CMK (cell line): ENCODE results near the gene TRIM58.

Source experiments
- DNase-seq: peaks from one replicate; pipeline ENCODE4 v3.0.0-alpha.2; 2010; ENCODE audit warnings: low read depth

TRIM58 gene, protein sequence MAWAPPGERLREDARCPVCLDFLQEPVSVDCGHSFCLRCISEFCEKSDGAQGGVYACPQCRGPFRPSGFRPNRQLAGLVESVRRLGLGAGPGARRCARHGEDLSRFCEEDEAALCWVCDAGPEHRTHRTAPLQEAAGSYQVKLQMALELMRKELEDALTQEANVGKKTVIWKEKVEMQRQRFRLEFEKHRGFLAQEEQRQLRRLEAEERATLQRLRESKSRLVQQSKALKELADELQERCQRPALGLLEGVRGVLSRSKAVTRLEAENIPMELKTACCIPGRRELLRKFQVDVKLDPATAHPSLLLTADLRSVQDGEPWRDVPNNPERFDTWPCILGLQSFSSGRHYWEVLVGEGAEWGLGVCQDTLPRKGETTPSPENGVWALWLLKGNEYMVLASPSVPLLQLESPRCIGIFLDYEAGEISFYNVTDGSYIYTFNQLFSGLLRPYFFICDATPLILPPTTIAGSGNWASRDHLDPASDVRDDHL

DNA sequence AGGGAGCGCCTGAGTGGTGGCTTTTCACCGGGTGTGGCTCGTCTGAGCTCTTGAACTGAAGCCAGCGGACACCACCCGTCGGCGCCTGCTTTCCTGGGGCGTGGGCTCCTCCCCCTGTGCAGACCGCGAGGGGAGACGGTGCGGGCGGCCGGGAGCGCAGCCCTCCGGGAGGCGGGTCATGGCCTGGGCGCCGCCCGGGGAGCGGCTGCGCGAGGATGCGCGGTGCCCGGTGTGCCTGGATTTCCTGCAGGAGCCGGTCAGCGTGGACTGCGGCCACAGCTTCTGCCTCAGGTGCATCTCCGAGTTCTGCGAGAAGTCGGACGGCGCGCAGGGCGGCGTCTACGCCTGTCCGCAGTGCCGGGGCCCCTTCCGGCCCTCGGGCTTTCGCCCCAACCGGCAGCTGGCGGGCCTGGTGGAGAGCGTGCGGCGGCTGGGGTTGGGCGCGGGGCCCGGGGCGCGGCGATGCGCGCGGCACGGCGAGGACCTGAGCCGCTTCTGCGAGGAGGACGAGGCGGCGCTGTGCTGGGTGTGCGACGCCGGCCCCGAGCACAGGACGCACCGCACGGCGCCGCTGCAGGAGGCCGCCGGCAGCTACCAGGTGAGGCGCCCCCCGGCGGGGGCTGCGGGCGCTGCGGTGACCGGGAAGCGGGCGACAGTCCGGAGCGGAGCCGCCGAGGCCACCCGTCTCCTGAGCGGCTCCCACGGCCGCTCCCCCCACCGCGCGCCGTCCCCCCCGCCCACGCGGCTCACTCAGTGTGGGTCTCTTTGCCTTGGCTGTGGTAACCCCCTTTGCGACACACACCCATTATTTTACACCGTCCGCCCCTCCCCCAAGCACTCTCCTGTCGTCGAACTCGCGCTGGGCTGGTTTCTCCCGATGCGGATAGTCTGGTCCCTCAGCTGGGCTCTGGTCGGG lies at the start of gene TRIM58:
TSS of gene TRIM58 (plus strand) at position 119 of the 916 bp plus-strand sequence. CDS start at position 179, 60 bp downstream.
- peak; percentile 83 for DNase-seq

DNA sequence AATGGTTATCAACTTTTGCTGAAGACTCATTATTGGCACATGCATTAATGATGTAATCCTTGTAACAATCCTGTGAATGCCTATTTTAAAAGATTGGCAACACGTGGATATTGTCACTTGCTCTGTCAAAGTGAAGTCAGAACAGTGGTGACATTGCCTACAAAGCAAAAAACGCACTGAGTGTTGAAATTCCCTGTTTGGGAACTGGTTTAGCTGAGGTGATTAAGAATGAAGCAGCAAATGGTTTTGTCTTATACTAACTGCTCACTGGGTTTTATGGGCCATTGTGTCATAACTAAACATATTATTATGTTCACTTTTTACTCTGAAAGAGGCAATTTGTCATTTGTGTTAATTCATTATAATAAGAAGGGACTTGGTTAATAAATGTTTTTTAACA lies 44.4 kb upstream of the TRIM58 start:
- no peak for DNase-seq

DNA sequence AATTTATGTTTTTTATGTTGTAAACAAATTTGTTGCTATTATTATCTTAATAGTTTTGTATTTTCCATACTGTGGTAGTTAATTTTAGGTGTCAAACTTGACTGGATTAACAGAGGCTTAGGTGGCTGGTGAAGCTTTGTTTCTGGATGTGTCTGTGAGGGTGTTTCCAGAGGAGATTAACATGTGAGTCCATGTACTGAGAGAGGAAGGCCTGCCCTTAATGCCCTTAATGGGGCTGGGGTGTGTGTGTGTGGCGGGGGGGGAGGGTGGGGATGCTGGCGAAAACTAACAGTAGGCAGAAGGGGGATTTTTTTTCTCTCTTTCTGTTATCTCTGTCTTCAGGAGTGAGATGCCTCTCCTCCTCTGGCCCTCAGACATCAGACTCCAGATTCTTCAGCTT lies 34.9 kb upstream of the TRIM58 start:
- DNase-seq: peak; percentile 49

DNA sequence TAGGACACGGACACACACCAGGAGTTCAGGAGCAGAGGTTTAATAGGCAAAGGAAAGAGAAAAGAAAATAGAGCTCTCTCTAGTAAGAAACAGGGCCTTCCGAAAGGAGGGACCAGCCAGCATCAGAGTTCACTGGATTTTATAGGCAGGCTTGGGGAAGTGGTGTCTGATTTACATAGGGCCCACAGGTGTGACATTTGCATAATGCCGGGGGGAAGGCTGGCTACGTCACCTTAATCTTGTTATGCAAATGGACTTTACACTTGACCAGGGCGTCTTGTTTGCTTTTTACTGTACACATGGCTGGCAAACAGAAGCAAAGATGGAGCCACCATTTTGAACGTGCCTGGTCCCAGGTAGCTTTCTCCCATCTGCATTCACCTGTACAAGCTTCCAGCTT lies 33.0 kb upstream of the TRIM58 start, which contains the start of gene OR14A16:
TSS of gene OR14A16 (minus strand) at position 97 of the 400 bp plus-strand sequence. CDS start 8,390 bp downstream, outside the sequence.
- no peak for DNase-seq

DNA sequence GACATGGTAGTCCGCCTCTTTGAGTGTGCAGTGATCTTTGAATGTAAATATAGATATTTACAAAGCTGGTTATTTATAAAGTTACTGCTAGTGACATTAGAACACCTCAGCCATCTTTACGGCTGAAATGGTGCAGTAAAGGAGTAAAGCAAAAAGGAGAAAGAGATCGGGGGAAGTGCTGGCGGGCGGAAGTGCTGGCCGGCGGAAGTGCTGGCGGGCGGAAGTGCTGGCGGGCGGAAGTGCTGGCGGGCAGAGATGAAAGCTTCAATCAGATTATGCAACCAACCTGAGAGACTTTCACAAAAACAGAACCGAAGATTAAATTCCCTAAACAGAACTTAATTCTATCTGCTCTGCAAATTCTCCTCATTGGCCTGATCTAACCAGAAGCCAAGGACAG lies 31.6 kb upstream of the TRIM58 start:
- DNase-seq: peak; percentile 68

DNA sequence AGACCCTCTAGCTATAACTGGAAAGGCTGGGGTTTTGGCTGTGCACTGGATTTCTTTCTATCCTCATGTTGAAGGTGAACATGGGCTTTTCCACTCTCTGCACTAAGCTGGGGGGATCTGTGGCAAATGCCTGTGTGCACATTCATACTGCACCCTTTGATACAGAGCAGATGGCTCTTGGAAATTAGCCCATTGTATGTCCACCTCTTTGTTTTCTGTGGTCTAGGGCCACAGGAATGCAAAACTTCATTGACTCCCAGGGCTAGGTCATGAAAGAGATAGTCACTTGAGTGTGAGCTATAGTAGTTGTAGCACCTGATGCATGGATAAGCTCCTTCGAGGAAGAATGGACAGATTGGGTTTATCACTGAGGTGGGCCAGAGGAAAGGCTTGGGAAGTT lies 27.3 kb upstream of the TRIM58 start:
- no peak for DNase-seq

DNA sequence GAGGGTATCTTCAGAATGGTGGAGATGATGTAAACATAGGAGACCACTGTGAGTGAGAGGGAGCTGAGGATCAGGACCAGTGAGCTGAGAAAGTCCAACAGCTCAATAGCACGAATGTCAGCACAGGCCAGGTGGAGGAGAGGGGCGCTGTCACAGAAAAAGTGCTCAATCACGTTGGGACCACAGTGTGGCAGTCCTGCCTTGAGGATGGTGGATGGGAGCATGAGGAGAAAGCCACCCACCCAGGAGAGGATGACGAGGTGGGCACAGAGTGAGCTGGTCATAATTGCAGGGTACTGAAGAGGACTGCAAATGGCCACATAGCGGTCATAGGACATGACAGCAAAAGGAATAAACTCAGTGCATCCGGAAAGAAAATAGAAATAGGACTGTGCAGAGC lies 23.4 kb upstream of the TRIM58 start:
- DNase-seq: no peak

DNA sequence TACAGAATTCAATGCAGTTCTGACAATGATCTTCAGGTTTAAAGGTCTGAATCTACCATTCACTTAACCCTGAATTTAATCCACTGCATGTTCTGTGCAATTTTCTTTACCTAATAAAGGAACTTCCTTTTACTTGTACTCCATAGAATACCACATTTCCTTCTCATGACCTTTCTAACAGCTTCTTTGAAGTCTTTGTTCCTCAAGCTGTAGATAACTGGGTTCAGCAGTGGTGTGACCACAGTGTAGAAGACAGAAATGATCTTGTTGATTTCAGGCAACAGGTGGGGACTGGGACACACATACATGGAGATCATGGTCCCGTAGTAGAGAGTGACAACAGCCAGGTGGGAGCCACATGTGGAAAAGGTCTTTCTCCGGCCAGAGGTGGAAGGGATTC lies 16.2 kb upstream of the TRIM58 start:
- DNase-seq: no peak

DNA sequence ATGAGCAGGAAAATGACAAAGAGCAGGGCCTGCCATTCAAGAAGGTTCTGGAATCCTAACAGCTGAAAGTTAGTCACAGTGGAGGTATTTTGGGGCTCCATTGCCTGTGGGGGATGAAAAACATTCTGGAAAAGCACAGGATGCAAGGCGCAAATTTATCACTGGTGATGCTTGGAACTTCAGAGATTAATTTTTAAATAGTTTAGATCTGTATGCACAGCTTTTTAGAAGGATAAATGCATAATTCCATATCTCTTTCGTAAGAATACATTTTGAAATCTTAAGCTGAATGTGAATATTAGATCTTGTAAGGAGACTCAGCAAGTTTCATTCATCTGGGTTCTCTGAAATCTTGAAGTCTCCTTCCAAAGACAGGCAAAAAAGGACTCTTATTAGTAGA lies 15.2 kb upstream of the TRIM58 start, which contains the start of gene OR11L1:
TSS of gene OR11L1 (minus strand) at position 101 of the 400 bp plus-strand sequence. CDS start at position 101, 0 bp downstream.
- DNase-seq: no peak

DNA sequence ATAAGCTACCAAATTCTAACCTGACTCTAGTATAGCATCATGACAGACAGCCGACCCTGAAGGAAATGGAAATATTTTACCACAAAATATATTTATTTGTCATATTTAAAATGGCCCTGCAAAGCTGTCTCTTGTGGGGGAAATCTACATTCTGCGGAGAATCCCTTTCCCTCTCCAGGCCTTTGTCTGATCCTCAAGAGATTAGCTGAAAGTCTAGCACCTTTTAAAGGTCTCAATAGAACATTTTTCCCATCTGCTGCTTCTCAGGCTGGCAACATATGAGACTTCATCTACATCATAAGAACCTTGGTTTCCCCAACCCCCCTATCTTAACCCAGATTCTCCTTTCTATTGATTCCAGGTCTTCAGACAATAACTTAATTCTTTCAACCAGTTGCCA lies 13.6 kb upstream of the TRIM58 start:
- no peak for DNase-seq

DNA sequence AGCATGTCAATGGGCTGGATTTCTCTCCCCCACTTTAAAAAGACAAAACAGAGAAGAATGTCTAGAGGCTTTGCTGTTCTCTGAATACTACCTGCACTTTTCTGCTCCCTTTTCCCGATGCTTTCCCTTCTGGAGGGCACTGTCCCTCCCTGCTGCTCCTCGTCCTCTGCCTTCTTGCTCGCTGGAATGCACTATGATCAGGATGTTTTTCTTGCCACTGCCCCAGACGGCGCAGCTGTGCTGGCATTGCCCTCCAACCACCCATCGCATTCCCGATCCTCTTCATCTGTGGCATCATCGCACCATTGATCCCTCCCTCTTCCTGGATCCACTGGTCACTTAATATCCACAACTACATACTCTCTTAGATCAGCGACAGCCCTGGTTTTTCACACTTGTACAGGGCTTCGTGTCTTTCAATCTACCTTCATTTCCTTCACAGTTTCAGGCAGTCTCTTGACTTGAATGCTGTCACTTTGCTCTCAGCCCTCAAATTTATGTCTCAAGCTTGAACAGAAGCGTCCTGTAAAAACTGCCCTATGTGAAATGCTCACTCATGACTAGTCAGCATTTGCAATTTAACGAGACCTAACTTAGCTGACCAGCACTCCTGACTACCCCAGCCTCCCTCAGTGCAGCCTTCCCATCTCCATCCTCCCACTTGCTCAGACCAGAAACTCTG lies 11.8 kb upstream of the TRIM58 start:
- DNase-seq: no peak

DNA sequence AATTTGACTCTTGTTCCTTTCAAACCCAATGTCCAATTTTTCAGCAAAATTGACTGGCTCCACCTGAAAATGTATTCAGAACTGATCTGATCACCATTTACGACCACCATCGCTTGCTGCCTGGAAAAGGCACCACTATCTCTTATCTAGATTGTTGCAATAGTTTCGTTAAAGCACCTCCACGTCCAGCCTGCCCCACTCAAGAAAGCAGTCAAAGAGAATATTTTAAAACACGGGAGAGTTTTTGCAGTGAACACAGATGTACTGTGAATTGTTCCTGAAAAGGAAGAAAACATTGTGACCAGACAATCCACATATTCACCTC lies 11.3 kb upstream of the TRIM58 start:
- no peak for DNase-seq

DNA sequence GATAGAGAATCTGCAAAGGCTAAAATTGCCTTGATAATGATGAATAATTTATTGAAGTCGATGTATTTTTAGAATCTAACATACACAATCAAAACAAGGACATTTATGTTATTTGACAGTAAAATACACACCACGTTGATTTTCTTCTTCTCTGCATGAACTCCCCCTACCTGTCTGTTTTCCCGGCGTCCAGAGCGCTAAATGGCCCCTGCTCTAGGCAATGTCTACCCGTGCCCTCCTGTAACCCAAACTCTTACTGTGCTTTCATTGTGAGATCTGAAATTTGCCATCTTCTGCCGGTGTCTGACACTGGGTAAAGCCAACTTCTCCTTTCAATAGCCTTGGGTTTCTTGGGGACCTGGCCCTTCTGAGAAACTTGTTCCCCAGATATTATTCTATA lies 8.6 kb upstream of the TRIM58 start:
- no peak for DNase-seq

DNA sequence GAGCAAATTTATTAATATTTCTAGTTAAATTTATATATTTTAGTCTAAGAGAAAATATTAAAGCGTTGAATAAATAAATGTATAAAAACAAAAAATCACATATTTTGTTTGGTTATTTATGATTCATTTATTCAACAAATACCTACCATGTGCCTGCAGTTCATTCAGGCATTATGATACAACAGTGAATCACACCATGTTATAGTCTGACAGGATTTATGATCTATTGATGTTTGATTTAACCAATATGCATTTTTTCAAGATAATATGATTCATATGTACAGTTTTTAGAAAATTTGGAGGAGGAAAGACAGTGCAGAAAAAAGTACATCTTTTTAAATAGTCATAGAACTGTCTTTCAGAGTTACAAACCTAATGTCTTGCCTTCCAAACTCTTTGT lies 7.4 kb upstream of the TRIM58 start:
- DNase-seq: no peak

DNA sequence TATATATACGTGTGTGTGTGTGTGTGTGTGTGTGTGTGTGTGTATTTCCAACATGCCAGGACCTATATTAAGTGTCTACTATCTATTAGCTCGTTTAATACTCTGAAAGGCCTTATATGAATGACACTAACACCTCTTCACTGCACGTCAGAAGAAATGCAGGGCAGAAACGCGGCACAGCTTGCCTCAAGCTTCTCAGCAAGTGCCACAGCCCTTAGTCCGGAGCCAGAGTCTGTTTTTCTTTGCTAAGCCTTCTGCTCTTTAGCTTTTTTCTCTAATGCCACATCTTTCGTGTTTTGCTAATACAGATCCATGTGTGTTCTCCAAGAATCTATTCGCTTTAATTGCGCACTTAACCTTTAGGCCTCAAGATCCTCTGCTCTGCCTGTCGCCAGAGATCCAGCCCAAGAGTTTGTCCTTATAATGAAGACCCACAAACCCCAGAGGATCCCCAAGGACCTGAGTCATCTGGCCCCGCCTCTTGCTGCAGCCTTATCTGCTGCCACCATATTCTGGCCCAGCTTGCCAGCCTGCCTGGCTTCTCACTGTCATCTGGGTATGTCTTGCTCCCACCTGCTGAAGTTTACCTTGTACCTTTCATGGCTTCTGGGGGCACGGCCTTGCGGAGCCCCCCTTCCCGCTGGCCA lies 2.0 kb upstream of the TRIM58 start:
- peak; percentile 73 for DNase-seq

DNA sequence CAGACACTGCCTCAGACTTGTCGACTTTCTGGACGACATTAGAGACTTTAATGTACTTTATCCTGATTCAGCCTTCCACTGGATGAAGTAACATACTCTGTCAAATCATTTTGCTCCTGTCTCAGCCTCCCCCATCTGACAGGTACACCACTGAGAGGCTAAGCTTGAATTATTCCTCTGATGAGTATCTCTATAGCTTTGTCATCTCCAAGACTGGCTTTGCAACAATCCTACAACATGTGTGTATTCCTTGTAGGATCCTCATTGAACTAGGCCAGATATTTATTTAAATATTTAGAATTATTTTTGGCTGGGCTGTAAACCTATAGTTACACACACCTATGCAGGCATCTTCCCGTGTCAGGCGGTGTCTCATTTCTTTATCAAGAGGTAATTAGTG lies 1.1 kb upstream of the TRIM58 start:
- DNase-seq: no peak

DNA sequence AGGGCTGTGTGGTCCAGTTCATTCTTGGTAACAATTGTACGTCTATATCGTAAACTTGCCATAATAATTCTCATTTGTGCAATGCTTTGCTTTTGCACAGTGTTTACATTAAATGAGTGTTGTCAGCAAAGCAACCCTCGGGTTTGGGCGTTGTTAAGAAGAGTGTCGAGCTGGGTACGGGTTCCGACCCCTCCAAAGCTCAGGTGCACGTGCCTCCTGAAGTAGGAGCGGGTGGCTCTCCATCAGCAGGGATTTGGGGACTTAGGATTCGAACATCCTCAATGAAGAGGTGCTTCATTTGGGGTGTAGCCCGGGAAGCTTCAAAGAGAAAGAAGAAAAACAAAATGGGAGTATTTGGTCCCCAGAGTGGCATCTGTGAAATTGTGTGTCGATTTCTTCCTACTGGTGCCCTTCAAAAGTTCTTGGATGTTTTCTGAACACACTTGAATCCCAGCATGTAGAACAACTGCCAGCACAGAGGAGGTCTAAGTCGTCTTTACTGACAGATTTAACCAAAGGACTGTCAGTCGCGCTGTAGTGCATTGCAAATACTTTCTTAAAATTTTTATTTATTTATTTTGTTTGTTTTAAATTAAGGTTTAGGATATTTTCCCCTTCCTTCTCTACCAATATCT lies 1.1 kb downstream of the TRIM58 start:
- no peak for DNase-seq

DNA sequence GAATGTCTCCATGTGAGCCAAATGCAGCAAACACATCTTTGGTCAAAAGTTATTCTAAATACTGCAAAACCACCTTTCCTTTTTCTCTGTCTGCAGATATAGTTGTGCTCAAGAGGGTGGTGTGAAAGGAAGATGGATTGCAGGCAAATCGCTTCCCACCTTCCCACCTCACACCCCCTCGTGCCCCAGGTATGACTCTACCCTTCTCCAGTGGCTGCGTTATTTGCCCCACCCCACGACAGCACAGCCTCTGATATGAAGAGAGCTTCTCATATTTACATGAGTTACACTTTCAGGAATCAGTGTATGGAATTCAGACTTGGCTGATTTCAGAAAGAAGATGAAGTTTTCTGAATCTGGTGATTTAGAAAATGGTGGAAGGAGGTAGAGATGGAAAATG lies 5.8 kb downstream of the TRIM58 start:
- no peak for DNase-seq

DNA sequence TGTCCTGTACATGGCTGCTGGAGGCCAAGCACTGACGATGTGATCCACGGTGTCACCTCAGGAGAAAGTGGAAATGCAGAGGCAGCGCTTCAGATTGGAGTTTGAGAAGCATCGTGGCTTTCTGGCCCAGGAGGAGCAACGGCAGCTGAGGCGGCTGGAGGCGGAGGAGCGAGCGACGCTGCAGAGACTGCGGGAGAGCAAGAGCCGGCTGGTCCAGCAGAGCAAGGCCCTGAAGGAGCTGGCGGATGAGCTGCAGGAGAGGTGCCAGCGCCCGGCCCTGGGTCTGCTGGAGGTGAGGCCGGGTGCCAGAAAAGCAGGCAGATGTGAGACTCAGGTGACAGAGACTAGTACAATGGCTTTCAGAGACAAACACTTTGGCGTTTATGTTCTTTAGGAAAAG lies 7.7 kb downstream of the TRIM58 start:
- DNase-seq: no peak

DNA sequence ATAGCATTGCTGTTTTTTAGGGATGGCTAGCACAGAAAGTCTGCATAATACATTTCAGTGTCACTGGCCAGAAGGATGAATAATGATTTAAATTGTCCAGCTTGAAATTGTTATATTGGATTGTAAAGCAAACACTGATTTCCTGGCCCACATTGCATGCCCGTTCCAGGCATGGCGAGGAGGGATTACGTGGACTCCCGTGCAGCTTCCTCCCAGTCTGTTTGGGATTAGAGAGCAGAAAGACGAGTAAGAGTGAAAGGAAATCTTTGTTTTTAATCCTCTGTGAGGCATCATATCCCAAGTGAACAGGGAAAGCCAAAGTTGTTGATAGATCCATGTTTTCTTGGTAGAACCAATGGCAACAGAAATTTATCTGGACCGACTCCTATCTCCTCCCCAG lies 8.4 kb downstream of the TRIM58 start:
- DNase-seq: no peak

DNA sequence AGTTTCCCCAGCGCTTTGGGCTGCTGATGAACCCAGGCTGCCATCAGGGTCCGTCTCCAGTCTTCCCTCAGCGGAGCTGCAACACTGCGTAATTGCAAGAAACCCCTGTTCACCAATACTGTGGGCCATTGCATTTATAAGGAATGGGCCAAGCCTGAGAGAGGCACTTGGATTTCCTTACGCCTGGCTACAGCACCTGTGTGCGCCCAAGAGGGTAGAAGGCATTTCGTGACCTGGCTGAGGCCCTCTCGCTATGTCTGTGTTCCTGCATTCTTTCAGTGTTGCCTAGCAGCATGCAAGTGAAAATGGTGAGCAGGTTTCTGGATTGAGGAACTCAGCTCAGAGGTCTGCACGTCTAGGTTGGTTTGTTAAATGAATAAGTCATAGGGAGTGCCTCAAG lies 26.4 kb downstream of the TRIM58 start:
- DNase-seq: no peak
